ENCODE results near the gene CYP4F22. TPM values are rescaled to one million over a fixed set of nuclear protein-coding genes. Genes with fewer than 3 reads are reported as not detected.
"Not testable (repeated sequence)": the region's sequence is repeated elsewhere in the genome, so short reads cannot be mapped to it uniquely, and the experiment has no call there.

Gene CYP4F22
- total RNA-seq, 1 experiment from 2014 or later: 78.3 TPM

GRCh38 chr19:15591796-15592195 is 83.5 kb downstream of the CYP4F22 start:
- intact Hi-C loops (cut with micrococcal nuclease; ENCODE audit: unreplicated experiment): no loop called here
- H3K27ac ChIP-seq (ENCODE audit: low read depth, low read length, poor library complexity, severe bottlenecking): no peak overlapping the region
- no peaks in the 10 kb centered on the region for H3K36me3 ChIP-seq (ENCODE audit: insufficient read depth, low read length, poor library complexity, severe bottlenecking)
- no peaks in the 10 kb centered on the region for H3K9me3 ChIP-seq (ENCODE audit: low read depth, low read length, poor library complexity, severe bottlenecking)
- no TSS peak for BruUV-seq (replicated peaks)
- CTCF ChIA-PET: no interaction called here
- no peak overlapping the region for H3K4me3 ChIP-seq (ENCODE audit: low read depth, low read length, poor library complexity, severe bottlenecking)
- TF ChIP-seq EZH2 (IDR thresholded peaks at IDR 0.05; ENCODE audit: borderline replicate concordance, low read depth, low read length, poor library complexity, severe bottlenecking) (no peak), CTCF (conservative IDR thresholded peaks at IDR 0.05; ENCODE audit: low read depth, low read length) (no peak)
- H3K27me3 ChIP-seq (replicated peaks; ENCODE audit: insufficient read depth, low read depth, low read length, poor library complexity): no peaks in the 10 kb centered on the region
- no peak for DNase-seq (ENCODE audit: low spot score)
- H3K4me1 ChIP-seq (ENCODE audit: insufficient read depth, low read length, poor library complexity, severe bottlenecking): no peaks in the 10 kb centered on the region
- POLR2A ChIA-PET (ENCODE audit: low non-redundant PET): no interaction called here

- H3K27ac ChIP-seq (ENCODE audit: low read depth, low read length, poor library complexity, severe bottlenecking); CTCF ChIA-PET; intact Hi-C loops (cut with micrococcal nuclease; ENCODE audit: unreplicated experiment); DNase-seq (ENCODE audit: low spot score); H3K9me3 ChIP-seq (ENCODE audit: low read depth, low read length, poor library complexity, severe bottlenecking); H3K27me3 ChIP-seq (replicated peaks; ENCODE audit: insufficient read depth, low read depth, low read length, poor library complexity); POLR2A ChIA-PET (ENCODE audit: low non-redundant PET); H3K4me1 ChIP-seq (ENCODE audit: insufficient read depth, low read length, poor library complexity, severe bottlenecking); H3K4me3 ChIP-seq (ENCODE audit: low read depth, low read length, poor library complexity, severe bottlenecking); BruUV-seq (replicated peaks); H3K36me3 ChIP-seq (ENCODE audit: insufficient read depth, low read length, poor library complexity, severe bottlenecking): not testable (repeated sequence)
These were observed 84.2 kb downstream of the CYP4F22 start for GRCh38 chr19:15592506-15592905.

- H3K4me1 ChIP-seq (ENCODE audit: insufficient read depth, low read length, poor library complexity, severe bottlenecking); H3K9me3 ChIP-seq (ENCODE audit: low read depth, low read length, poor library complexity, severe bottlenecking); DNase-seq (ENCODE audit: low spot score); H3K27me3 ChIP-seq (replicated peaks; ENCODE audit: insufficient read depth, low read depth, low read length, poor library complexity); POLR2A ChIA-PET (ENCODE audit: low non-redundant PET); BruUV-seq (replicated peaks); CTCF ChIA-PET; H3K4me3 ChIP-seq (ENCODE audit: low read depth, low read length, poor library complexity, severe bottlenecking); H3K27ac ChIP-seq (ENCODE audit: low read depth, low read length, poor library complexity, severe bottlenecking); H3K36me3 ChIP-seq (ENCODE audit: insufficient read depth, low read length, poor library complexity, severe bottlenecking); intact Hi-C loops (cut with micrococcal nuclease; ENCODE audit: unreplicated experiment): not testable (repeated sequence)
These were observed 85.4 kb downstream of the CYP4F22 start for GRCh38 chr19:15593766-15594165.

GRCh38 chr19:15595069-15595468 is 86.7 kb downstream of the CYP4F22 start:
- BruUV-seq (replicated peaks): no TSS peak
- H3K27me3 ChIP-seq (replicated peaks; ENCODE audit: insufficient read depth, low read depth, low read length, poor library complexity): no peaks in the 10 kb centered on the region
- no peaks in the 10 kb centered on the region for H3K36me3 ChIP-seq (ENCODE audit: insufficient read depth, low read length, poor library complexity, severe bottlenecking)
- ChIA-PET POLR2A (ENCODE audit: low non-redundant PET) (no interaction called here), CTCF (no interaction called here)
- no peaks in the 10 kb centered on the region for H3K9me3 ChIP-seq (ENCODE audit: low read depth, low read length, poor library complexity, severe bottlenecking)
- TF ChIP-seq EZH2 (IDR thresholded peaks at IDR 0.05; ENCODE audit: borderline replicate concordance, low read depth, low read length, poor library complexity, severe bottlenecking) (no peak), CTCF (conservative IDR thresholded peaks at IDR 0.05; ENCODE audit: low read depth, low read length) (no peak)
- H3K27ac ChIP-seq (ENCODE audit: low read depth, low read length, poor library complexity, severe bottlenecking): no peak overlapping the region
- no peak for DNase-seq (ENCODE audit: low spot score)
- no peaks in the 10 kb centered on the region for H3K4me1 ChIP-seq (ENCODE audit: insufficient read depth, low read length, poor library complexity, severe bottlenecking)
- intact Hi-C loops (cut with micrococcal nuclease; ENCODE audit: unreplicated experiment): no loop called here
- H3K4me3 ChIP-seq (ENCODE audit: low read depth, low read length, poor library complexity, severe bottlenecking): no peak overlapping the region

Other genes with a start within 250 kb of the CYP4F22 start
- 174 and 178 TPM in 2 replicates for gene BRD4, start 176.0 kb upstream of the CYP4F22 start, total RNA-seq (2021)
- 46.8 and 48.4 TPM in 2 replicates for gene AKAP8, start 128.7 kb upstream of the CYP4F22 start, total RNA-seq (2021)
- 132 and 147 TPM in 2 replicates for gene AKAP8L, start 89.5 kb upstream of the CYP4F22 start, total RNA-seq (2021)
- 72.3 and 73.7 TPM in 2 replicates for gene WIZ, start 58.6 kb upstream of the CYP4F22 start, total RNA-seq (2021)
- 1.1 TPM in 2 replicates for gene RASAL3, start 44.0 kb upstream of the CYP4F22 start, total RNA-seq (2021)
- 3.5 and 4.7 TPM in 2 replicates for gene PGLYRP2, start 29.0 kb upstream of the CYP4F22 start, total RNA-seq (2021)
- gene CYP4F8, start 106.7 kb downstream of the CYP4F22 start, total RNA-seq (2021): not detected in 2 replicates
- not detected in 2 replicates for gene CYP4F3, start 132.4 kb downstream of the CYP4F22 start, total RNA-seq (2021)
- gene CYP4F12, start 164.6 kb downstream of the CYP4F22 start, total RNA-seq (2021): not detected in 2 replicates
- gene OR10H2, start 219.5 kb downstream of the CYP4F22 start, total RNA-seq (2021): not detected in 2 replicates
- not detected in 2 replicates for gene OR10H3, start 229.5 kb downstream of the CYP4F22 start, total RNA-seq (2021)